ENCODE results near the gene RGS3.

DNA sequence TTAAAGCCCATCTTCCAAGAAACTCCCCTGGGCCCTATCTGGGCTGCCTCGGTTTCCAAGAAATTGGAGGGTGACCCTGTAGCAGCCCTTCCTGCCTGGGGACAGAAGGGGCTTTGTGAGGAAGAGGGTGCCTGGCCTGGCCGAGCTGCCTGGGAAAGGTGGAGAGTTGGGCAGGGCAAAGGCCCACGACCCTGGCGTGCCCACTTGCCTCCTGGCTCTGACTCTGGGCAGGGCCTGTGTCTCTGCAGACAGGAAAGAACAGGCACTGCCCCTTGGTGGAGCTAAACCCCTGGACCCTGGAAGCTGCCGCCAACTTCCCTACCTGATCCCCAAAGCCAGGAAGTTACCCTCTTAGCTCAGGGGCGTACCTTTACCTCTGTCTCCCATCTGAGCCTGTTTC, 149.3 kb downstream of the RGS3 start:
- TF ChIP-seq, protein P1, sequence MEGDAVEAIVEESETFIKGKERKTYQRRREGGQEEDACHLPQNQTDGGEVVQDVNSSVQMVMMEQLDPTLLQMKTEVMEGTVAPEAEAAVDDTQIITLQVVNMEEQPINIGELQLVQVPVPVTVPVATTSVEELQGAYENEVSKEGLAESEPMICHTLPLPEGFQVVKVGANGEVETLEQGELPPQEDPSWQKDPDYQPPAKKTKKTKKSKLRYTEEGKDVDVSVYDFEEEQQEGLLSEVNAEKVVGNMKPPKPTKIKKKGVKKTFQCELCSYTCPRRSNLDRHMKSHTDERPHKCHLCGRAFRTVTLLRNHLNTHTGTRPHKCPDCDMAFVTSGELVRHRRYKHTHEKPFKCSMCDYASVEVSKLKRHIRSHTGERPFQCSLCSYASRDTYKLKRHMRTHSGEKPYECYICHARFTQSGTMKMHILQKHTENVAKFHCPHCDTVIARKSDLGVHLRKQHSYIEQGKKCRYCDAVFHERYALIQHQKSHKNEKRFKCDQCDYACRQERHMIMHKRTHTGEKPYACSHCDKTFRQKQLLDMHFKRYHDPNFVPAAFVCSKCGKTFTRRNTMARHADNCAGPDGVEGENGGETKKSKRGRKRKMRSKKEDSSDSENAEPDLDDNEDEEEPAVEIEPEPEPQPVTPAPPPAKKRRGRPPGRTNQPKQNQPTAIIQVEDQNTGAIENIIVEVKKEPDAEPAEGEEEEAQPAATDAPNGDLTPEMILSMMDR (IDR thresholded peaks at IDR 0.05; ENCODE audit: low read depth, low read length) = no peak
- no peak for TF ChIP-seq EZH2phosphoT487 (IDR thresholded peaks at IDR 0.05; ENCODE audit: low read depth)

Data from OCI-LY3 (cell line).